ENCODE results near the gene RPS3A. TPM values are rescaled to one million over a fixed set of nuclear protein-coding genes. Genes with fewer than 3 reads are reported as not detected.

The RPS3A gene
- total and polyA plus RNA-seq, 2 of the 13 experiments (the other 11 are each of a cell fraction or from before 2014, with no cell fraction given): 3,332 to 3,626 TPM

- TF ChIP-seq ZBTB39 (CRISPR knock-in tag; IDR thresholded peaks at IDR 0.05): no peak
- TF ChIP-seq ZNF282 (IDR thresholded peaks at IDR 0.05; ENCODE audit: partially characterized antibody): no peak
- no peak for TF ChIP-seq TFDP2 (CRISPR knock-in tag; IDR thresholded peaks at IDR 0.05)
- no peak for TF ChIP-seq MEIS2 (CRISPR knock-in tag; IDR thresholded peaks at IDR 0.05)
- TF ChIP-seq KDM3A (CRISPR knock-in tag; IDR thresholded peaks at IDR 0.05; ENCODE audit: low read depth): no peak
- no peak for TF ChIP-seq PTBP1 (IDR thresholded peaks at IDR 0.05; ENCODE audit: low read depth, low read length, poor library complexity, severe bottlenecking)
- no peak for TF ChIP-seq MTERF4 (CRISPR knock-in tag; IDR thresholded peaks at IDR 0.05)
- no peak for TF ChIP-seq GTF3A (CRISPR knock-in tag; conservative IDR thresholded peaks at IDR 0.05)
- no peak for TF ChIP-seq KMT2A (CRISPR knock-in tag; IDR thresholded peaks at IDR 0.05)
- no peak for TF ChIP-seq IKZF4 (CRISPR knock-in tag; IDR thresholded peaks at IDR 0.05; ENCODE audit: borderline replicate concordance, low read depth, not compliant biosample characterization)
- no peak for TF ChIP-seq ZNF564 (CRISPR knock-in tag; IDR thresholded peaks at IDR 0.05)
- no peak for TF ChIP-seq HMG20A (CRISPR knock-in tag; IDR thresholded peaks at IDR 0.05; ENCODE audit: borderline replicate concordance)
- TF ChIP-seq ZBTB1 (CRISPR knock-in tag; IDR thresholded peaks at IDR 0.05; ENCODE audit: borderline replicate concordance): no peak
- no peak for TF ChIP-seq ZFP36L1 (CRISPR knock-in tag; IDR thresholded peaks at IDR 0.05)
- TF ChIP-seq ZSCAN21 (CRISPR knock-in tag; IDR thresholded peaks at IDR 0.05; ENCODE audit: borderline replicate concordance): no peak
- no peak for TF ChIP-seq ZFYVE20 (CRISPR knock-in tag; IDR thresholded peaks at IDR 0.05; ENCODE audit: borderline replicate concordance, low read depth)
- no peak for TF ChIP-seq ZNF124 (CRISPR knock-in tag; IDR thresholded peaks at IDR 0.05)
- TF ChIP-seq ZBTB34 (CRISPR knock-in tag; IDR thresholded peaks at IDR 0.05): no peak
- no peak for TF ChIP-seq HNRNPLL (IDR thresholded peaks at IDR 0.05; ENCODE audit: low read depth, low read length, poor library complexity, severe bottlenecking)
- no peak for TF ChIP-seq WIZ (CRISPR knock-in tag; IDR thresholded peaks at IDR 0.05)
- TF ChIP-seq MXD4 (CRISPR knock-in tag; IDR thresholded peaks at IDR 0.05): no peak
- no peak for TF ChIP-seq PAX8 (CRISPR knock-in tag; IDR thresholded peaks at IDR 0.05; ENCODE audit: borderline replicate concordance)
- TF ChIP-seq ZNF772 (CRISPR knock-in tag; IDR thresholded peaks at IDR 0.05): no peak
- peak; percentile 82 for TF ChIP-seq POLR2G (IDR thresholded peaks at IDR 0.05; ENCODE audit: low read depth, low read length)
- no peak for TF ChIP-seq ZNF33B (CRISPR knock-in tag; IDR thresholded peaks at IDR 0.05)
- no peak for TF ChIP-seq MXI1 (IDR thresholded peaks at IDR 0.05; ENCODE audit: borderline replicate concordance, low read depth, low read length)
- no peak for TF ChIP-seq ZNF263 (CRISPR knock-in tag; IDR thresholded peaks at IDR 0.05)
Observed at GRCh38 chr4:151105454-151106032, 6.1 kb downstream of the RPS3A start (continued).
